ENCODE measurements around the gene CUTA. TPM values are rescaled to one million over a fixed set of nuclear protein-coding genes. Genes with fewer than 3 reads are reported as not detected.

Gene CUTA
- total and polyA plus RNA-seq, 2 of the 13 experiments (the other 11 are each of a cell fraction or from before 2014, with no cell fraction given), result 170 to 180 TPM

- TF ChIP-seq HOXD1 (CRISPR knock-in tag; IDR thresholded peaks at IDR 0.05) (peak; percentile 45; the same call in 1 of the 2 replicates), THAP7 (CRISPR knock-in tag; IDR thresholded peaks at IDR 0.05) (peak; percentile 56; the same call in 1 of the 2 replicates), NFE2L2 (IDR thresholded peaks at IDR 0.05; ENCODE audit: low read length) (no peak), ZFP82 (CRISPR knock-in tag; IDR thresholded peaks at IDR 0.05; ENCODE audit: borderline replicate concordance) (0 out of 2 replicates have a peak, but pooled peaks have one; percentile 67), HDAC2 (CRISPR knock-in tag; IDR thresholded peaks at IDR 0.05) (peak; percentile 68; the same call in 1 of the 2 replicates), FOXO1 (CRISPR knock-in tag; IDR thresholded peaks at IDR 0.05) (peak; percentile 17; the same call in 1 of the 2 replicates), ZNF530 (CRISPR knock-in tag; IDR thresholded peaks at IDR 0.05; ENCODE audit: low read depth) (no peak), HOXA3 (CRISPR knock-in tag; IDR thresholded peaks at IDR 0.05) (peak; percentile 95), MED8 (CRISPR knock-in tag; IDR thresholded peaks at IDR 0.05; ENCODE audit: insufficient replicate concordance) (peak; percentile 61), HOXA7 (CRISPR knock-in tag; IDR thresholded peaks at IDR 0.05) (no peak), PRDM4 (CRISPR knock-in tag; IDR thresholded peaks at IDR 0.05; ENCODE audit: borderline replicate concordance) (no peak; the same call in 1 of the 2 replicates), NFKBIZ (CRISPR knock-in tag; IDR thresholded peaks at IDR 0.05) (peak; percentile 80), E2F2 (CRISPR knock-in tag; IDR thresholded peaks at IDR 0.05; ENCODE audit: borderline replicate concordance) (peak; percentile 60; the same call in 1 of the 2 replicates), RFXANK (CRISPR knock-in tag; IDR thresholded peaks at IDR 0.05) (peak; percentile 92), NCOA5 (CRISPR knock-in tag; IDR thresholded peaks at IDR 0.05) (no peak), MNT (IDR thresholded peaks at IDR 0.05) (peak; percentile 98), SOX5 (CRISPR knock-in tag; IDR thresholded peaks at IDR 0.05; ENCODE audit: borderline replicate concordance) (peak; percentile 70; the same call in 1 of the 2 replicates), HBP1 (CRISPR knock-in tag; IDR thresholded peaks at IDR 0.05; ENCODE audit: low read depth) (peak; percentile 77; the same call in 1 of the 2 replicates), FOXP1 (IDR thresholded peaks at IDR 0.05) (no peak), FOXP1 (CRISPR knock-in tag; IDR thresholded peaks at IDR 0.05) (peak; percentile 11; the same call in 1 of the 2 replicates), MIER3 (CRISPR knock-in tag; IDR thresholded peaks at IDR 0.05; ENCODE audit: borderline replicate concordance) (peak; percentile 68), ZNF17 (CRISPR knock-in tag; IDR thresholded peaks at IDR 0.05) (no peak), ZBTB38 (CRISPR knock-in tag; IDR thresholded peaks at IDR 0.05) (peak; percentile 60; the same call in 1 of the 2 replicates)
Observed at GRCh38 chr6:33417903-33418689, at the start of gene CUTA (continued).

All from HepG2 (cell line).